Adrenal gland (tissue), 12 donors: Measurements from ENCODE around the gene DCHS2. TPM values are rescaled to one million over a fixed set of nuclear protein-coding genes. Genes with fewer than 3 reads are reported as not detected.

Source experiments
- DNase-seq, 7 donors: peaks; one replicate each; pipeline ENCODE4 v3.0.0-alpha.2; 2019 to 2020
- H3K27ac ChIP-seq, 5 donors: fragments of 200-600 bp; sonication (generic) in 4 of 5; 1 replicate in 3 of 5; 2 replicates in 2 of 5; pipeline versions ENCODE4 v1.5.1 to v1.8.0; 2016 to 2020; ENCODE audit warnings: mild to moderate bottlenecking in 1 of 5
- H3K27me3 ChIP-seq: fragments of 200-600 bp; 2 replicates; pipeline ENCODE4 v1.8.0; 2021
- H3K36me3 ChIP-seq, 2 donors: fragments of 200-600 bp; replicated peaks in 1 of 2; 1 replicate in 1 of 2; 2 replicates in 1 of 2; pipeline versions ENCODE4 v1.5.1 to v1.8.0; 2018 to 2022
- H3K4me1 ChIP-seq, 2 donors: fragments of 200-600 bp; replicated peaks in 1 of 2; 1 replicate in 1 of 2; 2 replicates in 1 of 2; pipeline versions ENCODE4 v1.5.1 to v1.8.0; 2018 to 2021
- H3K4me3 ChIP-seq, 4 donors: fragments of 200-600 bp; sonication (generic) in 3 of 4; one replicate each; pipeline ENCODE4 v1.5.1; 2016 to 2018
- H3K9me3 ChIP-seq, 3 donors: fragments of 200-600 bp; sonication (generic) in 1 of 3; replicated peaks in 1 of 3; 1 replicate in 2 of 3; 2 replicates in 1 of 3; pipeline versions ENCODE4 v1.5.1 to v1.8.0; 2016 to 2021
- CTCF ChIP-seq, 6 experiments: fragments of 450-650 bp in 4 of 6; fragments of 200-600 bp in 2 of 6; sonication (generic) in 1 of 6; IDR thresholded peaks; 1 replicate in 5 of 6; 2 replicates in 1 of 6; pipeline versions ENCODE4 v1.5.1 to v1.8.0; 2016 to 2021; ENCODE audit warnings: antibody characterized with exemption in 6 of 6, mild to moderate bottlenecking in 2 of 6, moderate library complexity in 1 of 6
- POLR2A ChIP-seq, 2 donors: fragments of 450-650 bp; IDR thresholded peaks; one replicate each; pipeline ENCODE4 v1.6.1; 2017; ENCODE audit warnings: antibody characterized with exemption in 2 of 2, mild to moderate bottlenecking in 2 of 2, moderate library complexity in 1 of 2
- WGBS, 4 donors: extraction: QIAGEN DNeasy Blood & Tissue Kit in 2 of 4; methylation state at CpG; one replicate each; pipeline versions ENCODE4 v1.1.5 to v1.1.7; 2013 to 2017; 5-methylcytosine and 5-hydroxymethylcytosine counted together
- intact Hi-C, 2 donors: fragments of 100-400 bp; cut with DNase I; formaldehyde crosslinking; loops; one replicate each; pipeline versions ENCODE4 v1.14.1 to v1.15.0; 2022 to 2023
- polyA plus RNA-seq, 3 donors: library from polyadenylated mRNA; stranded (reverse); fragments of 200-250 nt in 2 of 3; fragments of 350-450 nt in 1 of 3; fragmentation: Illumina TruSeq in 1 of 3; extraction: RNeasy Lipid Tissue Mini Kit (QIAGEN cat#74804) in 1 of 3; gene quantifications; one replicate each; pipeline ENCODE4 v1.2.3, GENCODE V29; 2013 to 2014
- total RNA-seq, 9 donors: library from RNA; depleted of rRNA in 4 of 9; stranded (reverse); fragments of >200 nt in 4 of 9; fragments of 120-200 nt in 1 of 9; fragmentation: NEBNext Ultra II Directional in 1 of 9; extraction: Animal tissue kit (Norgen Biotek cat#: 25700) in 1 of 9; gene quantifications; one replicate each; pipeline versions ENCODE4 v1.1.0 to v1.2.4, GENCODE V29; 2013 to 2023
- donor health status: healthy with polysubstance abuse.
- donor health status: Bipolar disorder and iron deficiency.
- donor health status: DM: yes; HTN: yes; CAD: no.
- donor health status: DM: no; HTN: no; CAD: no.
- donor health status: DM: no; HTN: no; CAD: no.
- donor health status: DM: yes; HTN: yes; CAD: no.

DCHS2 gene
- total and polyA plus RNA-seq, 12 donors: 0.06 to 3.3 (median 0.78) TPM; not detected in 1

DNA sequence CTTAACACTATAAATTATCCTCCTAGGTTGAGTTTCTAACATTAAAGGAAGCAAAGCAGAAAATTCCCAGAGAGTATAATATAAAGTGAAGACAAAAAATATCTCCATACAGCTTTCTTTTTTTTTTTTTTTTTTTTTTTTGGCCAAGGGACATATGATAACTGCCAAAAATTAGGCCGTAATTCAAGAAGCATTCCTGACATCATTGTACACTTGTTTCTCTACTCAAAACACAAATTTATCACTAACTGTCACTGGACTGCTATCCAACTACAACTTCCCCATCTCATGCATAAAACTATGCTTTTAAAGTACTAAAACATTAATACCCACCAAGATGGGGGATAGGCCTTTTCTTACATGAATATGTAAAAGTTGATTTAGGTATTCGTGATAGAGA, 77.2 kb downstream of the DCHS2 start:
- no peak overlapping the region for H3K4me3 ChIP-seq
- no peak for TF ChIP-seq CTCF (IDR thresholded peaks at IDR 0.05)
- no peak for TF ChIP-seq POLR2A (IDR thresholded peaks at IDR 0.05)
- intact Hi-C loops: no loop called here
- no peaks in the 10 kb centered on the region for H3K27me3 ChIP-seq
- no peaks in the 10 kb centered on the region for H3K36me3 ChIP-seq
- no peak overlapping the region for H3K27ac ChIP-seq
- no peak for DNase-seq
- H3K4me1 ChIP-seq: peaks cover 0 to 5% of the 10 kb centered on the region in 2 donors
- H3K9me3 ChIP-seq: no peaks in the 10 kb centered on the region
- WGBS, 4 donors: 63 to 69% (median 68%) methylated on average over 2 of the region's 2 CpGs

GRCh38 chr4:154407443-154407842, 84.2 kb downstream of the DCHS2 start:
- H3K36me3 ChIP-seq: no peaks in the 10 kb centered on the region
- no peak for DNase-seq
- H3K27ac ChIP-seq: no peak overlapping the region
- H3K4me3 ChIP-seq: no peak overlapping the region
- H3K4me1 ChIP-seq: no peaks in the 10 kb centered on the region
- TF ChIP-seq CTCF (IDR thresholded peaks at IDR 0.05) (no peak), POLR2A (IDR thresholded peaks at IDR 0.05) (no peak)
- H3K27me3 ChIP-seq: no peaks in the 10 kb centered on the region
- intact Hi-C loops: no loop called here
- no peaks in the 10 kb centered on the region for H3K9me3 ChIP-seq

DNA sequence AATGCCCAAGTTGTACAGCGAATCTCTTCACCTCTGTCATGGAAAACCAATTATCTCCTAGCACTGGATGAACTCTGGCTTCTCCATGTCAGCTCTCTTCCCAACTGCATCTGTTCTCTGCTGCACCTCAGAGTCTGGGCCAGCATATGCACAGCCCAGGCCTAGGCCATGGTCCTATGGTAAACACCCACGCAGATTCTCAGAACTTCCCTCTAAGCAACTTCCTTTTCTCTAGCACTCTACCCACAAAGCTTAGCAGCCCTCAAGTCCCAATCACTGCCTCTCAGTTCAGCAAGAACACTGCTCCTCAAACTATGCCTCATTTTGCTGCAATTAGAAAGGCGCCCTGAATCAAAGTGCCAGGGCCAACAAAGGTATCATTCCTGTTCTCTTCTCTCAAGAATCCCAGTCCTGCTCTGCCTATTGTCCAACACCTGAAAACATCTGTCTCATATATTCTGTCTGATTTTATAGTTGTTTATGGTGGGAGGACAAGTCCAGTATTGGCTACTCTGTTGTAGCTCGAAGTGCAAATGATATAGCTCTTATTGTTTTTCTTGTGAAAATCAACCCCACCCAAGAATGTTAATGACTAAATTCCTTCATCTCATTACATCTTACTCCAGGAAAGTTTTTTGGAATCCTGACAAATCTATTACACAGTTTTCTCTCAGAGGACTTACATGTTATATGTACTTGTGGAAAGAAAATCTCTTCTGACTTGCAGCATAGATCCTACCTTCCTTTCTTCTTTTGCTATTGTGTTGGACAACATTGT, 85.4 kb downstream of the DCHS2 start:
- Histone ChIP-seq H3K27ac (no peak overlapping the region), H3K27me3 (no peaks in the 10 kb centered on the region), H3K9me3 (no peaks in the 10 kb centered on the region), H3K36me3 (no peaks in the 10 kb centered on the region), H3K4me3 (no peak overlapping the region), H3K4me1 (no peaks in the 10 kb centered on the region)
- TF ChIP-seq CTCF (IDR thresholded peaks at IDR 0.05) (no peak), POLR2A (IDR thresholded peaks at IDR 0.05) (no peak)
- no peak for DNase-seq
- 78 to 84% (median 79%) methylated on average over 4 of the region's 4 CpGs for WGBS, 4 donors
- intact Hi-C loops: no loop called here

- 63 to 66% (median 65%) methylated on average over 10 of the region's 10 CpGs for WGBS, 4 donors
- H3K27ac ChIP-seq: no peak overlapping the region
- H3K36me3 ChIP-seq: no peaks in the 10 kb centered on the region
- TF ChIP-seq POLR2A (IDR thresholded peaks at IDR 0.05): no peak
- peak; percentile 11 to 64 (median 38) for TF ChIP-seq CTCF (IDR thresholded peaks at IDR 0.05)
- no peaks in the 10 kb centered on the region for H3K27me3 ChIP-seq
- intact Hi-C loops: loop anchor here in 1 of 2 donors (10.0 kb wide), 1 partner anchor 115 kb away; no protein-coding TSS in a partner anchor
- peak overlapping the region in 1 of 4 donors; percentile 29 for H3K4me3 ChIP-seq
- H3K9me3 ChIP-seq: no peaks in the 10 kb centered on the region
- H3K4me1 ChIP-seq: no peaks in the 10 kb centered on the region
- peak in 1 of 7 donors; percentile 2 for DNase-seq
Observed at GRCh38 chr4:154399259-154399974, 92.2 kb downstream of the DCHS2 start.
